PC-3 (cell line): ENCODE data around the gene PCBP3. TPM values are rescaled to one million over a fixed set of nuclear protein-coding genes. Genes with fewer than 3 reads are reported as not detected.

ENCODE experiments used
- ATAC-seq: fragments of 200-7000 bp; cut with Tn5 transposase; 2 replicates; pipeline ENCODE4 v1.9.1; 2020; ENCODE audit warnings: mild to moderate bottlenecking, moderate library complexity
- BruUV-seq: library from RNA; stranded (reverse); fragments of 400-500 nt; replicated peaks from 2 replicates; lab custom pipeline; 2021; lab: Mats Ljungman, UMichigan
- CTCF ChIA-PET: fragments of 300-600 bp; sonication (Branson Sonifier 250); formaldehyde crosslinking; loops from one replicate; lab custom pipeline; 2022; ENCODE audit warnings: antibody characterized with exemption; lab: Charles Lee
- POLR2A ChIA-PET: fragments of 300-600 bp; sonication (Branson Sonifier 250); formaldehyde crosslinking; loops from one replicate; lab custom pipeline; 2022; ENCODE audit warnings: antibody characterized with exemption; ENCODE audit not compliant: unreplicated experiment; lab: Charles Lee
- DNase-seq: peaks from one replicate; pipeline ENCODE4 v3.0.0-alpha.2; 2015
- H2AFZ ChIP-seq: fragments of 300-600 bp; sonication (generic); 2 replicates; pipeline ENCODE4 v1.6.0; 2016; ENCODE audit warnings: antibody characterized with exemption, low read length
- H3F3A ChIP-seq: fragments of 300-600 bp; sonication (generic); one replicate; pipeline ENCODE4 v1.6.0; 2017; ENCODE audit warnings: antibody characterized with exemption, low read length, control low read depth, mild to moderate bottlenecking; ENCODE audit not compliant: unreplicated experiment
- H3K27ac ChIP-seq: fragments of 300-600 bp; sonication (generic); 2 replicates; pipeline ENCODE4 v1.5.1; 2016; ENCODE audit warnings: mild to moderate bottlenecking, low read length
- H3K27me3 ChIP-seq: fragments of 300-600 bp; sonication (generic); 2 replicates; pipeline ENCODE4 v1.6.1; 2016; ENCODE audit warnings: low read length, mixed read lengths
- H3K36me3 ChIP-seq: fragments of 300-600 bp; sonication (generic); 2 replicates; pipeline ENCODE4 v1.6.1; 2016; ENCODE audit warnings: low read depth, mixed run types, low read length, mixed read lengths
- H3K4me1 ChIP-seq: fragments of 300-600 bp; sonication (generic); 2 replicates; pipeline ENCODE4 v1.5.1; 2016; ENCODE audit warnings: low read length; ENCODE audit not compliant: insufficient read depth
- H3K4me2 ChIP-seq: fragments of 300-600 bp; sonication (generic); 2 replicates; pipeline ENCODE4 v1.6.0; 2016; ENCODE audit warnings: low read length
- H3K4me3 ChIP-seq: fragments of 300-600 bp; sonication (generic); 2 replicates; pipeline ENCODE4 v1.5.1; 2016; ENCODE audit warnings: mild to moderate bottlenecking, low read length, mixed read lengths
- H3K79me2 ChIP-seq: fragments of 300-600 bp; sonication (generic); 2 replicates; pipeline ENCODE4 v1.6.1; 2017; ENCODE audit warnings: low read length, mixed read lengths
- H3K9ac ChIP-seq: fragments of 300-600 bp; sonication (generic); 2 replicates; pipeline ENCODE4 v1.6.0; 2016; ENCODE audit warnings: mild to moderate bottlenecking, low read length
- H3K9me2 ChIP-seq: fragments of 300-600 bp; sonication (generic); replicated peaks from 2 replicates; pipeline ENCODE4 v1.6.1; 2016; ENCODE audit warnings: mixed run types, low read length, mixed read lengths
- H3K9me3 ChIP-seq: fragments of 300-600 bp; sonication (generic); 2 replicates; pipeline ENCODE4 v1.6.1; 2016; ENCODE audit warnings: low read length, mixed read lengths
- H4K20me1 ChIP-seq: fragments of 300-600 bp; sonication (generic); 2 replicates; pipeline ENCODE4 v1.6.1; 2016; ENCODE audit warnings: low read length, mixed read lengths
- CTCF ChIP-seq: fragments of 300-600 bp; sonication (generic); conservative IDR thresholded peaks from 2 replicates; pipeline ENCODE4 v1.5.1; 2017; ENCODE audit warnings: antibody characterized with exemption, low read depth, mild to moderate bottlenecking, low read length
- EZH2 ChIP-seq: fragments of 300-600 bp; sonication (generic); IDR thresholded peaks from one replicate; pipeline ENCODE4 v1.6.1; 2017; ENCODE audit warnings: antibody characterized with exemption, mild to moderate bottlenecking, low read length; ENCODE audit not compliant: unreplicated experiment
- EZH2phosphoT487 ChIP-seq: fragments of 300-600 bp; sonication (generic); IDR thresholded peaks from 2 replicates; pipeline ENCODE4 v1.6.1; 2018; ENCODE audit warnings: mild to moderate bottlenecking, antibody characterized with exemption, low read length, borderline replicate concordance
- intact Hi-C: fragments of 100-400 bp; cut with micrococcal nuclease; formaldehyde crosslinking; loops from 2 replicates; pipeline ENCODE4 v1.9.0; 2023
- total RNA-seq: library from RNA; depleted of rRNA; stranded (reverse); fragments of >200 nt; gene quantifications from 2 replicates; pipeline ENCODE4 v1.2.3, GENCODE V29; 2014

The PCBP3 gene
- total RNA-seq, 1 experiment from 2014 or later, result 2.4 TPM

GRCh38 chr21:45957551-45957950, 314.0 kb downstream of the PCBP3 start:
- POLR2A ChIA-PET, result no interaction called here
- ATAC-seq, result no peak
- Histone ChIP-seq H3K4me3 (no peak overlapping the region), H3K9me3 (no peaks in the 10 kb centered on the region), H4K20me1 (no peaks in the 10 kb centered on the region), H3K9me2 (no peaks in the 10 kb centered on the region), H3K4me1 (no peaks in the 10 kb centered on the region), H3K27ac (no peak overlapping the region), H3K9ac (no peak overlapping the region), H3K27me3 (peaks cover 24% of the 10 kb centered on the region; the same call in 1 of the 2 replicates), H3K36me3 (no peaks in the 10 kb centered on the region), H3K79me2 (no peaks in the 10 kb centered on the region), H3F3A (no peaks in the 10 kb centered on the region), H3K4me2 (no peak overlapping the region), H2AFZ (no peak overlapping the region)
- no TSS peak for BruUV-seq
- no peak for TF ChIP-seq EZH2
- TF ChIP-seq EZH2phosphoT487, result no peak
- TF ChIP-seq CTCF, result no peak
- intact Hi-C loops, result no loop called here
- DNase-seq, result no peak
- CTCF ChIA-PET, result no interaction called here

- intact Hi-C loops, result no loop called here
- BruUV-seq, result no TSS peak
- H3K9ac ChIP-seq, result no peak overlapping the region
- H2AFZ ChIP-seq, result no peak overlapping the region
- no peaks in the 10 kb centered on the region for H3F3A ChIP-seq
- POLR2A ChIA-PET, result no interaction called here
- CTCF ChIA-PET, result no interaction called here
- DNase-seq (no peak), ATAC-seq (no peak)
- no peaks in the 10 kb centered on the region for H3K9me2 ChIP-seq
- no peaks in the 10 kb centered on the region for H3K9me3 ChIP-seq
- no peak overlapping the region for H3K4me3 ChIP-seq
- H3K79me2 ChIP-seq, result no peaks in the 10 kb centered on the region
- no peak overlapping the region for H3K4me2 ChIP-seq
- H3K4me1 ChIP-seq, result no peaks in the 10 kb centered on the region
- H3K27me3 ChIP-seq, result peaks cover 24% of the 10 kb centered on the region; the same call in 1 of the 2 replicates
- TF ChIP-seq EZH2phosphoT487 (no peak), EZH2 (no peak), CTCF (no peak)
- no peaks in the 10 kb centered on the region for H4K20me1 ChIP-seq
- H3K36me3 ChIP-seq, result no peaks in the 10 kb centered on the region
- no peak overlapping the region for H3K27ac ChIP-seq
Observed at GRCh38 chr21:45957981-45958600, 314.6 kb downstream of the PCBP3 start.

GRCh38 chr21:45959182-45959581, 315.7 kb downstream of the PCBP3 start:
- H3K9me2 ChIP-seq, result no peaks in the 10 kb centered on the region
- no peak overlapping the region for H2AFZ ChIP-seq
- H4K20me1 ChIP-seq, result no peaks in the 10 kb centered on the region
- no peak for TF ChIP-seq EZH2
- TF ChIP-seq CTCF, result no peak
- no peak for TF ChIP-seq EZH2phosphoT487
- H3K27me3 ChIP-seq, result peaks cover 24% of the 10 kb centered on the region; the same call in 1 of the 2 replicates
- no peaks in the 10 kb centered on the region for H3K79me2 ChIP-seq
- H3K4me1 ChIP-seq, result no peaks in the 10 kb centered on the region
- H3K9ac ChIP-seq, result no peak overlapping the region
- no peaks in the 10 kb centered on the region for H3K36me3 ChIP-seq
- no peak overlapping the region for H3K4me2 ChIP-seq
- ChIA-PET POLR2A (interaction anchor here (0.7 kb wide), 1 partner anchor 574 kb away, joined by 3 read pairs; no protein-coding TSS in a partner anchor), CTCF (no interaction called here)
- no peaks in the 10 kb centered on the region for H3F3A ChIP-seq
- ATAC-seq, result no peak
- intact Hi-C loops, result no loop called here
- no peak overlapping the region for H3K27ac ChIP-seq
- no peak overlapping the region for H3K4me3 ChIP-seq
- BruUV-seq, result no TSS peak
- no peaks in the 10 kb centered on the region for H3K9me3 ChIP-seq
- no peak for DNase-seq
